HG03565 (cell line): ENCODE data around the gene SEMA6B.

Source experiments
- ATAC-seq: cut with Tn5 transposase; IDR thresholded peaks from one replicate; pipeline ENCODE4 v1.9.1; 2021; ENCODE audit warnings: mild to moderate bottlenecking, moderate library complexity; ENCODE audit not compliant: unreplicated experiment

SEMA6B gene

DNA sequence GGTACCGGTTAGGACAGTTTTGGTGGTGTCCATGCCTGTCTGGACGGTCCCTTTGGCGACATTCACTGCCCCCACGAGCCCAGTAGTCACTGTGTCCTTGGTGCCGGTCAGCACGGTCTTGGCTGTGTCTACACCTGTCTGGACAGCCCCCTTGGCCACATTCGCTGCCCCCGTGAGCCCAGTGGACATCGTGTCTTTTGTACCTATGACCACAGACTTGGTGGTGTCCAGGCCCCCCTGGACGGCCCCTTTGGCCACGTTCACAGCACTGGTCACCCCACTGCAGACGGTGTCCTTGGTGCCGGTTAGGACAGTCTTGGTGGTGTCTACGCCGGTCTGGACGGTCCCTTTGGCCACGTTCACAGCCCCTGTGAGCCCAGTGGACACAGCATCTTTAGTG lies 47.4 kb downstream of the SEMA6B start:
- no peak for ATAC-seq

DNA sequence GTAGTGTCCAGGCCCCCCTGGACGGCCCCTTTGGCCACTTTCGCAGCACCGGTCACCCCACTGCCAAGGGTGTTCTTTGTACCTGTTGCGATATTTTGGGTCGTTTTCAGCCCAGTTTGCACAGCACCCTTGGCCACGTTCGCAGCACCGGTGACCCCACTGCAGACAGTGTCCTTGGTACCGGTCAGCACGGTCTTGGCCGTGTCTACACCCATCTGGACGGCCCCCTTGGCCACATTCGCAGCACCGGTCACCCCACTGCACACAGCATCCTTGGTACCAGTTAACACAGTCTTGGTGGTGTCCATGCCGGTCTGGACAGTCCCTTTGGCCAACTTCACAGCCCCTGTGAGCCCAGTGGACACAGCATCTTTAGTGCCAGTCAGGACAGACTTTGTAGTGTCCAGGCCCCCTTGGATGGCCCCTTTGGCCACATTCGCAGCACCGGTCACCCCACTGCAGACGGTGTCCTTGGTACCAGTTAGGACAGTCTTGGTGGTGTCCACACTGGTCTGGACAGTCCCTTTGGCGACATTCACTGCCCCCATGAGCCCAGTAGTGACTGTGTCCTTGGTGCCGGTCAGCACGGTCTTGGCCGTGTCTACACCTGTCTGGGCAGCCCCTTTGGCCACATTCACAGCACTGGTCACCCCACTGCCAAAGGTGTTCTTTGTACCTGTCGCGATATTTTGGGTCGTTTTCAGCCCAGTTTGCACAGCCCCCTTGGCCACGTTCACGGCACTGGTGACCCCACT lies 48.0 kb downstream of the SEMA6B start:
- ATAC-seq: no peak

DNA sequence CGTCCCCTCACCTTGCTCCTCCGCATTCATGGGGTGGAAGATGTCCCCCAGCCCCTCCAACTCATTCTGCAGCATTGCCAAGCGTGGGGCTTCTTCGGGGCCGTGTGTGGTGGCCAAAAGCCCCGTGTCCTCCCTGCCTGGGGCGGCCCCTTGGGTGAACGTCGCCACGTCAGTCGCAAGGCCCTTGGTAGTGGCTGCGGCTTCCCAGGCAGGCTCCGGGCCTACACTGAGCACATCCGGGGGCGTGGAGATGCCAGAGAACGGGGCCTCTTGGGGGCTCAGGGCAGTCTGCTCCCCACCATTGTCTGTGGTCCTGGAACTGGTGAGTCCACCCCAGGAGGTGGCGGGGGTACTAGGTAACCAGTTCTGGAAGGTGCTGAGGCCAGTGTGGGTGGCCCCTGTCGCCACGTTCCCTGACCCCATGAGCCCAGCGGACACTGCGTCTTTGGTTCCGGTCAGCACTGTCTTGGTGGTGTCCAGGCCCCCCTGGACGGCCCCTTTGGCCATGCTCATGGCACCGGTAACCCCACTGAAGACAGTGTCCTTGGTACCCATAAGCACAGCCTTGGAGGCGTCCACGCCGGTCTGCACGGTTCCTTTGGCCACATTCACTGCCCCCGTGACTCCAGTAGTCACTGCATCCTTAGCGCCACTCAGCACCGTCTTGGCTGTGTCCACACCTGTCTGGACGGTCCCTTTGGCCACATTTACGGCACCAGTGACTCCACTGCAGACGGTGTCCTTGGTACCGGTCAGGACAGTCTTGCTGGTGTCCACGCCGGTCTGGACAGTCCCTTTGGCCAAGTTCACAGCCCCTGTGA lies 48.8 kb downstream of the SEMA6B start:
- no peak for ATAC-seq

DNA sequence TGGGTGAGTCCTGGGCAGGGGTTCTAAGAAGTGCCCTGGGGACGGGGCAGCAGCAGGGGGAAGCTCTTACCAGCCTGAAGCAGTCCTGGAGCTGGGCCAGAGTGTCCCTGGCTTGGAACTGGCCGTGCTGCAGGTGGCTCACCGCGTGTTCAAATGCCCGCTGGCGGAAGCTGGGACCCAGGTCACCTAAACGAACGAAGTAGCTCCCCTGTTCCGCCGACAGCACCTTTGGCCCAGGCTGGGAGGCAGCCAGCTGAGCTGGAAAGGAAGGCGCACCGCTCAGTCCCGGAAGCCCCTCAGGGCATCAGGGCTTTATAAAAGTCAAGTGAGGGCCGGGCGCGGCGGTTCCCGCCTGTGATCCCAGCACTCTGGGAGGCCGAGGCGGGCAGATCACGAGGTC lies 50.8 kb downstream of the SEMA6B start:
- no peak for ATAC-seq

DNA sequence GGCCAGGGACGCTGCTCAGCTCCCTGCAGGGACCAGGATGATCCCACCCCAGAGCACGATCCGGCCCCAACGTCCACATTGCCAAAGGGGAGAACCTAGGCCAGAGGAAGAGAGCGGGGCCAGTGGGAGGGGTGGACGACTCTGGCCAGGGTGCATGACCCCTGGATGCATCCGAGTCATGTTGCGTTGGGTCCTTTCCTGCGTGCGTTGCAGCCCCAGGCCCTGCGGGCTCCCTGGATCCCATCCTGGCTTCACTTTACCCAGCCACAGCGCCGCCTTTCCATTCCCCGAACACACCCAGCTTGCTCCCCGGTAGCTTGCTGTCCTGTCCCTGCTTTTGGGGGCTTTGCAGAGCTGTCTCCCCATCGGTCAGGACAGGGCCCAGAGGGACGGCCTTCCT lies 51.7 kb downstream of the SEMA6B start:
- no peak for ATAC-seq

DNA sequence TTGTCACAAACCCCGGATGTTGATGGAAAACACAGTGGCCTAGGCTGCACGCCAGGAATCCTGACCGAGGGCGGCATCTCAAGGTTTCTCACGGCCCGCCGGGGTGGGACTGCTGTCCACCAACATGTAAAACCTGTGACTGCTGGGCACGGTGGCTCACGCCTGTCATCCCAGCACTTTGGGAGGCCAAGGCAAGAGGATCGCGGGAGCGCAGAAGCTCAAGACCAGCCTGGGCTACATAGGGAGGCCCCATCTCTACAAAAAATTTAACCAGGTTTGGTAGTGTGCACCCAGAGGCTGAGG lies 52.4 kb downstream of the SEMA6B start:
- ATAC-seq: no peak

DNA sequence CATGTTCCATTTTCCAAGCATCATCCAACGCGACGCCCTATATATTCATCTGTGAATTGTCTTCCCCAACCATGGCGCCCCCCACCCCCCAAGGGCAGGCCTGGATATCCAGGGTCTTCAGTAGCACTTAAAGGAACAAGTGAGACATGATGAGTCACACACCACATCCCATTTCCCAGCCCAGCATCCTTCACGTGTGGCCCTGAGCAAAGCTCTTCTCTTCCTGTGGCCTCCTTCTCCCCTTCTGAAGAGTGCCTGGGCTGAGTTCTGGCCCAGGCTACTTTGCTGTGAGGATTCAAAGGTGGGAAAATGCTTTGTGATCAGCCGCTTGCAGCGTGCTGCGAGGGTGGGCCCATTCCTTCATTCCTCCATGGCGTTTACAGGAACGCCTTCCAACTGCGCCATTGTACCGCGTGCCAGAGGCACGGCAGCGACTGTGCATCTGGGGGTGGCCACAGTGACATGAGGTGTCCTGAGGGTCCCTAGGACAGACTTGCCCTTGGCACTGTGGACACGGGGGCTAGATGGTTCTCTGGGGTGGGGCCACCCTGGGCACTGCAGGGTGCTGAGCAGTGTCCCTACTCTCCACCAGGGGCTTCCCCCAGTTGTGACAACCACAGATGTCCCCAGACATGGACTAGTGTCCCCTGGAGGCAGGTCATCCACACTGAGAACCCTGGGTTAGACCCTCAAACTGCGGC lies 52.9 kb downstream of the SEMA6B start:
- no peak for ATAC-seq

DNA sequence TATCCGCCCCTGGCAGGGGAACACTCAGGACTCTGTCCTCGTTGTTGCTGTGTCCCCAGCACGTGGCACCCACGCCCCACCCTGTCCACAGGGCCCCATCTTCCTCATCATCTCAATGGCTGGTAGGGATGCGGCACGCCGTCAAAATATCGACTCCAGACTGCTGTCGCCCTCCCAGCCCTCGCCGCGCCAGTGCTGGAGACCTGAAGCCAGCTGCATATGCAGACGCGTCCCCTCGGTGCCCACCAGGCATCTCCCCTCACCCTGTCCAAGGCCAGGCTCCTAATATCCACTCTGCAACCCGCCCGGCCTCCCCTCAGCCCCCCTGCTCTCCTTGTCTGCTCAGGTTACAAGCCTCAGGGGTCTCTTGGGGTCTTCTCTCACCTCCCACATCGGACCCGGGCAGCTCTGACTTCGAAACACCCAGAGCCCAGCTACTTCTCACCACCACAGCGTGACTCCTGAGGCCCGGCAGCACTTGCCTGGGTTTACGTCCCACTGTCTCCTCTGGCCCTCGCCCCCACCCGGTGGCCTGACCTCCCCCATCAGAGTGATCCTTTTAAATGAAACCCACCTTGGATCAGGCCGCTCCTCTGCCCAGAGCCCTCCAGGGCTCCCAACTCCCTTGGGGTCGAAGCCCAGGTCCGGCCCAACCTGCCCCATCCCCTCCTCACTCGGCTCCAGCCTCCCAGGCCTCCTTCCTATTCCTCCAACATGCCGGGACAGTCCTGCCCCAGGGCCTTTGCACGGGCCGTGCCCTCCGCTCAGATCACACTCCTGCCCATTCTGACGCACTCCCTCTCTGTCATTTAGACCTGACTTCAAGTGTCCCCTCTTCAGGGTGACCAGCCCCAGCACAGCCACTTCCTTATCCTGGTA lies 53.7 kb downstream of the SEMA6B start:
- ATAC-seq: no peak

DNA sequence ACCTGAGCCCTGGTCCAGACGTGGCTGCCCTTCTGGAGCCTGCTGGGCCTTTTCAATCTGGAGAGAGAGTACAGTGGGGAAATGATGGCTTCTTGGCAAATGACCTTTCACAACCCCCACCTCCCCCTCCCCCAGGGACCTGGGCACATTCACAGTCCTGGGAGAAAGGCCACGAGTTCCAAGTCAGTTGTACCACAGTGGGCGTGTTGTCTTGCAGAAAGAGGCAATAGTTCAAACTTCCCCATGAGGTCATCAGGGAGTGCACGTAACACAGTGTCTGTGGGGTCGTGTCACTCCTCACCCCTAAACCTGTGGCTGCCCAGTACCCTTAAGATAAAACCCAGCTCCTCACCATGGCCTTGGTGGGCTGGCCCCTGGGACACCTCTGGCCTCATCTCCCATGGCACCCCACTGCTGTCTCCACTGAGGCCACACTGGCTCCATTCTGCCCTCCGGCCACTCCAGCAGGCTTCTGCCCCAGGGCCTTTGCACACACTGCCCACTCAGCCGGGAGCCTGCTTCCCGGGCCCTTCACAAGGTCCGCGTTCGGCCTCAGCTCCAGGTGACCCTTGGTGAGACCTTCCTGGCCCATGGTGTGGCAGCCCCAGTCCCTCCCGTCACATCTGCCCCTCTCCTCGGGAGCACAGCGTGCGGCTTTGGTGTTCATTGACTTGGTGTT lies 54.5 kb downstream of the SEMA6B start:
- ATAC-seq: no peak

DNA sequence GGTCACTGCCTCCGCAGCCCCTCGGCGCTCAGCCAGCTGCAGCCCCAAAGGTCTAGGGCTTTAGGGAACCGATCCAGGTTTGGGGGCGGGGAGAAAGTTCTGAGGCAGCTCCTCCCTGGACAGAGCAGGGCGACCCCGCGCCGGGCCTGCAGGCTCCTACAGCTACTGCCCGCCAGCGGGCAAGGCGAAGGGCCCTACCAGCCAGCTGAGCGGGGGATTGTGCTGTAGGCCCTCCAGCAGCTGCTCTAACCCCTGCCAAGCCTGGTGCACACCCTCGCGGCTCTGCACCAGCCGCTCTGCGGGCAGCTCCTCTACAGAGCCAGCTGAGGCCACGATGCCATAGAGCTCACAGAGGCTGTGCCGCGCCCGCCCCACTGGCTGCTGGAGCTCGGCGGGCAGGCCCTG lies 55.2 kb downstream of the SEMA6B start:
- ATAC-seq: no peak

DNA sequence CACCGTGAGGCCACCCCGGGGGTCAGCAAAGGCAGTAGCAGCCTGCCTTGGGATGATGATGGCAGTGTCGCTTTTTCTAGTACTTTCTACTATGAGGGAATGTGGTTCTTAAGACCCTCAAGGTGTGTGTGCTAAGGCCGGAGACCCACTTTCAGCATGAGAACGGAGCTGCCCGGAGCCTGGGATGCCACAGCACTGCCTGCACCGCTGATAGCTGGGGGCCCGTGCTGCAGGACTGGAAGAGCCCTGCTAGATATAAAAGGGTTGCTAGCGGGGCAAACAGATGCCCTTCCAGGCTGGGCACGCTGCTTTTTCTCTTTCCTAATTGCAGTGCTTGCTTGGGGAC lies 55.7 kb downstream of the SEMA6B start:
- no peak for ATAC-seq

DNA sequence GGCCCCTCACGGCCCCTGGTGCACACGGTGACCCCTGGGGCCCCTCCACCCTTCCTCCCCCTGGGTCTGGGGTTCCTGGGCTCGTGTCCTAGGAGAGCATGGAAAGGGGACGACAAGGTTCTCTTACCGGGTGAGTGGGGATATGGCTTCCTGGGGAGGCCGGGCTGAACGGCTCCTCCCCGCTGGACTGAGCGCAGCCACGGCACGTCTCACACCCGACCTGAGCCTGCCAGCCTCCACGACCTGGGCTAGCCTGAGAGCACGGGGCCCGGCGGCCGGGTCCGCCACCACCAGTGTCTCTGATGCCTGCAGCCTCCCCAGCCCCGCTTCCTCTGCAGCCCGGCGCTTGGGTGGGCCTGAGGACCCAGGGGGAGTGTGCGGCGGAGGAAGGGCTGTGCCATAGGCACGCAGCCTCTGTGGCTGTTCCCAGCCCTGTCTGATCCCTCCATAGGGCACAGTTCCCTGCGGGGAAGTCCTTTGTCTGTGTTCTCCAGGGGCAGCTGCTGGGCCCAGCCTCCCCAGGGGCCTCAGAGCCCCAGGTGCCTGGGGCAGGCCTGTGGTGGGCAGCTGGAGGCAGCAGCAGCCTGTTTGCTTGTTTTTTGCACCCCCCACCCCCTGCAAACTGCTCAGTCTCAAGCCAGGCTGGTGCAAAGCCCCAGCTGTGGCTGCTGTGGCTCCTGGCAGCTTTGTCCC lies 56.2 kb downstream of the SEMA6B start:
- no peak for ATAC-seq

DNA sequence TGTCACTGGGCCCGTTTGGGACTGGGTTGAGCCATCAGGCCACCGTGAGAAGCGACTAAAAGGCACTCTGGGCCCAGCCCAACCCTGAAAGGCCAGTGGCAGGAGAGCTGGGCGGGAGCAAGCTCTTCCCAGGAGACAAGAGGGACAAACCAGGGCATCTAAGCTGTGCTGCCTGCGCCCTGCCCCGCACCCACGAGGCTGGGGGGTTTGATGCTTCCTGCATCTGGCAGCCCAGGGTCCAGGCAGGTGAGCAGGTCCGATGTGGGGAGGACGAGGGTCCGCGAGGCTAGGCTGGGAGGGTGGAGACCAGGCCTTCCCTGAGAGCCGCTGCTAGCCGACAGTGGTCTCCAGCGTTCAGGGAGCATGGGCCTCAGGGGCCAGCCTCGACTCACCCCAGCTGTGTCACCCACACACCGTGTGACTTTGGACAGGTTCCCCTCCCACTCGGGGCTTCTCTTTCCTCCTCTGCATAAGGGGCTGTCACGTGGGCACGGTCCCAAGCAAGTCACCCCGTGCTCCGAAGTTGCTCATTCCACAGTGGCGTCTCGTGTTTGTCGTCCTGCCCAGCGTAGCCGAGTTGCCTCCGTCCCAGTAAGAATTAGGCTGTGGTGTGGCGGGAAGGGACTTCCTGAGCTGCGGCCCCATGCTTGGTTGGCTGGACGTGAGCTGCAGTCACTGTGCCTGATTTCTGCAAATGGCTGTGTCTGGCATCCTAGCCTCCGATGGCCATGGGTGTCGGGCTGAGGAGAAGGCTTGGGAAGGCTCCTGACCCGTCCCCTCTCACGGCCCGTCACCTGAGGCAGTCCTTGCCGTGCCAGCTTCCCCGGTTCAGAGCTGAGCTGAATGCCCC lies 57.0 kb downstream of the SEMA6B start:
- no peak for ATAC-seq

DNA sequence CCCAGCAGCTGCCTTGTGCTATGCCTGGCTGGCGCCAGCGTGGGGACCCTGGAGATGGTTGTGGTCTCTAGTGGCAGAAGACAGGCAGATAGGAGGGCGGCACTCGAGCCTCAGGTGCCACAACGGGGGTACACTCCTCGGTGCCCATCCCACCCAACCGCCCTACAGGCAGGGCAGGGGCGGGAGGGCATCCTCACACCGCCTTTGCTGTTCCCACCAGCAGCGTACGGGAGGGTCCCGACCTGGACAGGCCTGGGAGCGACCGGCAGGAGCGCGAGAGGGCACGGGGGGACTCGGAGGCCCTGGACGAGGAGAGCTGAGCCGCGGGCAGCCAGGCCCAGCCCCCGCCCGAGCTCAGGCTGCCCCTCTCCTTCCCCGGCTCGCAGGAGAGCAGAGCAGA lies 57.8 kb downstream of the SEMA6B start:
- no peak for ATAC-seq

DNA sequence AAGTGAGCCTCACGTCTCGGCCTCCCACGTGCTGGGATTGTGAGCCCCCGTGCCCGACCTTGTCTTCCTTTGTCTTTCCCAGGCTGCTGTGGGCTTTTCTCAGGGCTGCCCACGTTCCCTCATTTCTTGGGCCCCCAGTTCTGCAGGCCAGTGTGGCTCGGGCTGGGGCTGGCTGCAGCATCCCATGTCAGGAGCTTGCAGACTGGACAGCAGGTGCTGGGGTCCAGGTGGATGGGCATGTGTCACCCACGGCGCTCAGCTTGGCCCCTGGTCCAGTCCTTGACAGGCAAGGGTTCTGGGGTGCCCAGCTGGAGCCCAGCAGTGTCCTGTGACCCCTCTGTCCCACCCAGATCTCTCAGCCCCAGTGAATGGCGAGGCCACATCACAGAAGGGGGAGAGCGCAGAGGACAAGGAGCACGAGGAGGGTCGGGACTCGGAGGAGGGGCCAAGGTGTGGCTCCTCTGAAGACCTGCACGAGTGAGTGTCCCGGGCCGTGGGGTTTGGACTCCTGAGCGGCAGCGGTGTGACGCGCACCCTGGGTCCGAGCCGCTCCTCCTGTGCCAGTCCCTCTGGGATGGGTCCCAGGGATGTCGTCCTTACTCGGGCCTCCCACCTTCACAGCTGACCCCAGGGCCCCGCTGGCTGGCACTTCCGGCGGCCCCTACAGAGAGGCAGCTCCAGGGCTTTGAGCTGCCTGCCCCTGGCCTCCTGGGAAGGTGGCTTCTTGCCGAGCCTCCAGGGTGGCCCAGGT lies 58.5 kb downstream of the SEMA6B start:
- no peak for ATAC-seq

DNA sequence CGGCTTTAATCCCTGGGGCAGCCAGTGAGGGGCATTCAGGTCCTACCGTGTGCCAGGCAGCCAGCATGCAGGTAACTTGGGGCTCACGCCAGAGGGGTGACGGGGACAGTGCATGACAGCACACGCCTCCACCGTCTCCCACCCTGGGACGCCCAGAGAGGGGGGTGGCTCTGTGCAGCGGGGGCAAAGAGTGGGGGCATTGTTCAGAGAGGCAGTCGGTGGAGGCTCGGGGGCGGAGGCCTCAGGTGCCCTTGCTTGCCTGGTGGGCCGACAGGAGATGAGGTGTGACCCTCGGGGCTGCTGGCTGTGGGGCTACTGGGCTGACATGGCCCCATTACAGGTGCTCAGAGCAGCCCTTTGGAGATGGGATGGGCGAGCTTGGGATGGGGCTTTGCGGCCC lies 59.6 kb downstream of the SEMA6B start:
- ATAC-seq: no peak

DNA sequence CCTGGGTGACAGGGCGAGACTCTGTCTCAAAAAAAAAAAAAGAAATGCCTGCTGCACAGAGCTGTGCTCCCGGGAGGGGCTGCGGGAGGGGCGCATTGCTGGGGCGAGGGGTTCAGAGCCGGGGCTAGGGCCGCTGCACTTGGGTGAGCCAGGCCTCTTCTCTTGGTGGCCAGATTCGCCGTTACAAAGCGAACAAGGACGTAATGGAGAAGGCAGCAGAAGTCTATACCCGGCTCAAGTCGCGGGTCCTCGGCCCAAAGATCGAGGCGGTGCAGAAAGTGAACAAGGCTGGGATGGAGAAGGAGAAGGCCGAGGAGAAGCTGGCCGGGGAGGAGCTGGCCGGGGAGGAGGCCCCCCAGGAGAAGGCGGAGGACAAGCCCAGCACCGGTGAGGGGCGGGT lies 60.2 kb downstream of the SEMA6B start:
- no peak for ATAC-seq

DNA sequence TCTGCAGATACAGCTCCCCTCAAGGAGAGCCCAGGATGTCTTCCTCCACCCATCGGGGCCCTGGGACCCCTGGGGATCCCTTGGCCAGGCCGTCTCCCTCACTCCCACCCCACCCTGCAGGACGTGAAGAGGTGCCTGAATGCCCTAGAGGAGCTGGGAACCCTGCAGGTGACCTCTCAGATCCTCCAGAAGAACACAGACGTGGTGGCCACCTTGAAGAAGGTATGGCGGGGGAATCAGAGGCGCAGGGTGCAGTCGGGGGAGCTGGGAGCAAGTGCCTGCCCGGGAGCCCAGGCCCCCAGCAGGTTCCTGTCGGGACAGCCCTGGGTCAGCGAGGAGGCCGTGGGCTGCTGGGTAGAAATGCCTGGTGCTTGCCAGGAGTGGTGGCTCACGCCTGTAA lies 60.8 kb downstream of the SEMA6B start:
- ATAC-seq: no peak
